Panc1 (cell line): ENCODE results near the gene ADIPOR2. TPM values are rescaled to one million over a fixed set of nuclear protein-coding genes. Genes with fewer than 3 reads are reported as not detected.

Experiments used
- ATAC-seq: fragments of 200-7000 bp; cut with Tn5 transposase; 2 replicates; pipeline ENCODE4 v1.9.1; 2020; ENCODE audit warnings: mild to moderate bottlenecking, moderate library complexity
- BruUV-seq: library from RNA; stranded (reverse); fragments of 400-500 nt; replicated peaks from 2 replicates; lab custom pipeline; 2021; lab: Mats Ljungman, UMichigan
- CTCF ChIA-PET: fragments of 300-600 bp; sonication (Branson Sonifier 250); formaldehyde crosslinking; loops from one replicate; lab custom pipeline; 2022; ENCODE audit warnings: antibody characterized with exemption; lab: Charles Lee
- POLR2A ChIA-PET: fragments of 300-600 bp; sonication (Branson Sonifier 250); formaldehyde crosslinking; loops from one replicate; lab custom pipeline; 2022; ENCODE audit warnings: antibody characterized with exemption; lab: Charles Lee
- DNase-seq: peaks from one replicate; pipeline ENCODE4 v3.0.0-alpha.2; 2010; ENCODE audit warnings: low read depth, low spot score
- H3K27ac ChIP-seq: 2 replicates; pipeline ENCODE4 v1.5.1; 2011; ENCODE audit warnings: mild to moderate bottlenecking, low read length, inconsistent platforms
- H3K27me3 ChIP-seq: fragments of 200-500 bp; sonication (Bioruptor generic); 2 replicates; pipeline ENCODE4 v1.6.0; 2014; ENCODE audit warnings: low read length, inconsistent platforms; ENCODE audit not compliant: control insufficient read depth, insufficient read depth
- H3K36me3 ChIP-seq: fragments of 200-500 bp; sonication (Bioruptor generic); 2 replicates; pipeline ENCODE4 v1.5.1; 2014; ENCODE audit warnings: inconsistent platforms, mild to moderate bottlenecking, low read length, moderate library complexity; ENCODE audit not compliant: control insufficient read depth, insufficient read depth
- H3K4me1 ChIP-seq: 2 replicates; pipeline ENCODE4 v1.5.1; 2011; ENCODE audit warnings: inconsistent platforms, mild to moderate bottlenecking, low read length, moderate library complexity; ENCODE audit not compliant: control insufficient read depth, insufficient read depth
- H3K4me3 ChIP-seq, 2 experiments: 2 replicates each; pipeline ENCODE4 v1.5.1; 2011 to 2012; ENCODE audit warnings: low read depth in 2 of 2, low read length in 2 of 2, mild to moderate bottlenecking in 2 of 2, inconsistent platforms in 1 of 2, moderate library complexity in 1 of 2
- H3K9me3 ChIP-seq: fragments of 200-500 bp; sonication (Bioruptor generic); 2 replicates; pipeline ENCODE4 v1.5.1; 2014; ENCODE audit warnings: low read depth, mild to moderate bottlenecking, inconsistent platforms, low read length, moderate library complexity; ENCODE audit not compliant: control insufficient read depth, insufficient read depth
- POLR2AphosphoS5 ChIP-seq: IDR thresholded peaks from 2 replicates; pipeline ENCODE4 v1.6.1; 2012; ENCODE audit warnings: mild to moderate bottlenecking, low read depth, low read length, moderate library complexity
- SIN3A ChIP-seq: IDR thresholded peaks from 2 replicates; pipeline ENCODE4 v1.6.1; 2012; ENCODE audit warnings: low read depth, mild to moderate bottlenecking, low read length, moderate library complexity, borderline replicate concordance; ENCODE audit not compliant: insufficient read depth
- TCF7L2 ChIP-seq: IDR thresholded peaks from 2 replicates; pipeline ENCODE4 v1.6.1; 2011; ENCODE audit warnings: mild to moderate bottlenecking, low read depth, low read length, inconsistent platforms
- in situ Hi-C: cut with HindIII; loops from 2 replicates; pipeline ENCODE4 v1.10.0; 2016; ENCODE audit warnings: low sequenced_read_pairs, low pct_unique_long_range_greater_than_20kb
- intact Hi-C: fragments of 100-400 bp; cut with micrococcal nuclease; formaldehyde crosslinking; loops from one replicate; pipeline ENCODE4 v1.10.0; 2022; ENCODE audit not compliant: unreplicated experiment
- total RNA-seq: library from RNA; stranded (reverse); gene quantifications from one replicate; pipeline ENCODE4 v1.2.1, GENCODE V29; 2021; ENCODE audit not compliant: unreplicated experiment
- TF ChIP-seq, protein P1 (sequence below), 2 experiments: IDR thresholded peaks; 2 replicates each; pipeline ENCODE4 v1.6.1; 2011 to 2012; ENCODE audit warnings: low read depth in 2 of 2, control low read depth in 1 of 2, low read length in 1 of 2, mild to moderate bottlenecking in 1 of 2, moderate library complexity in 1 of 2; ENCODE audit not compliant: insufficient read depth in 1 of 2
- TF ChIP-seq, protein P2 (sequence below): fragments of 450-650 bp; IDR thresholded peaks from 2 replicates; pipeline ENCODE4 v1.5.1; 2017; ENCODE audit warnings: mild to moderate bottlenecking

ADIPOR2 gene
- total RNA-seq, 1 experiment from 2014 or later: 76.0 TPM

DNA sequence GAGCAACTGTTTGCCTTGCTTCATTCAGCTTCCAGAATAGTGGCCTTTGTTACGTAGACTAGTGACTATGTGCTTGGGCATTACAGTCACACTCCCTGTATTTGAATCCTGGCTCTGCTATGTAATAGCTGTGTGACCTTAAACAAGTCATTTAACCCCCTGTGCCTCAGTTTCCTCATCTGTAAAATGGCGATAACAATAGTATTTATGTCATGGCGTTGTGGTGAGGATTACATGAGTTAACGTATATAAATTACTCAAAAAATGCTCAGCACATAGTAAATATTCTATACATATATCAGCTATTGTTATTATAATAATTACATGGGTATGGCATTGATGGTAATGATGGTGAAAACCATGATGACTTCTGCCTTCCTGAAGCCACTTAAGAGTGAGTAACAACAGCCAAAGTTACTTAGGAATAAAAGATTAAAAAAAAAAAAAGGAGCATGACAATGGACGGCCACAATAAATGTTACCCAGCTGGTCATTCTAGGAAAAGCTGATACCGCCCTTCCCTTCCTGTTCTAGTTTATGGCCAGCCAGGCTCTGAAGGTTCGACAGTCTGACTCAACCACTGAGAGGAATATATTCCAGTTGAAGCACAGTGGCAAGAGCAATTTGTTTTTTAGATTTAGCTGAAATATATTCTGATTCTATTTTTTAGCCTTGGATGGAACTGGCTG lies 9.9 kb upstream of the ADIPOR2 start:
- TF ChIP-seq SIN3A: no peak
- TF ChIP-seq, protein P1, sequence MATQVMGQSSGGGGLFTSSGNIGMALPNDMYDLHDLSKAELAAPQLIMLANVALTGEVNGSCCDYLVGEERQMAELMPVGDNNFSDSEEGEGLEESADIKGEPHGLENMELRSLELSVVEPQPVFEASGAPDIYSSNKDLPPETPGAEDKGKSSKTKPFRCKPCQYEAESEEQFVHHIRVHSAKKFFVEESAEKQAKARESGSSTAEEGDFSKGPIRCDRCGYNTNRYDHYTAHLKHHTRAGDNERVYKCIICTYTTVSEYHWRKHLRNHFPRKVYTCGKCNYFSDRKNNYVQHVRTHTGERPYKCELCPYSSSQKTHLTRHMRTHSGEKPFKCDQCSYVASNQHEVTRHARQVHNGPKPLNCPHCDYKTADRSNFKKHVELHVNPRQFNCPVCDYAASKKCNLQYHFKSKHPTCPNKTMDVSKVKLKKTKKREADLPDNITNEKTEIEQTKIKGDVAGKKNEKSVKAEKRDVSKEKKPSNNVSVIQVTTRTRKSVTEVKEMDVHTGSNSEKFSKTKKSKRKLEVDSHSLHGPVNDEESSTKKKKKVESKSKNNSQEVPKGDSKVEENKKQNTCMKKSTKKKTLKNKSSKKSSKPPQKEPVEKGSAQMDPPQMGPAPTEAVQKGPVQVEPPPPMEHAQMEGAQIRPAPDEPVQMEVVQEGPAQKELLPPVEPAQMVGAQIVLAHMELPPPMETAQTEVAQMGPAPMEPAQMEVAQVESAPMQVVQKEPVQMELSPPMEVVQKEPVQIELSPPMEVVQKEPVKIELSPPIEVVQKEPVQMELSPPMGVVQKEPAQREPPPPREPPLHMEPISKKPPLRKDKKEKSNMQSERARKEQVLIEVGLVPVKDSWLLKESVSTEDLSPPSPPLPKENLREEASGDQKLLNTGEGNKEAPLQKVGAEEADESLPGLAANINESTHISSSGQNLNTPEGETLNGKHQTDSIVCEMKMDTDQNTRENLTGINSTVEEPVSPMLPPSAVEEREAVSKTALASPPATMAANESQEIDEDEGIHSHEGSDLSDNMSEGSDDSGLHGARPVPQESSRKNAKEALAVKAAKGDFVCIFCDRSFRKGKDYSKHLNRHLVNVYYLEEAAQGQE (IDR thresholded peaks at IDR 0.05; ENCODE audit: insufficient read depth in 1 of 2, low read depth in 2 of 2, low read length in 1 of 2): no peak
- TF ChIP-seq, protein P2, sequence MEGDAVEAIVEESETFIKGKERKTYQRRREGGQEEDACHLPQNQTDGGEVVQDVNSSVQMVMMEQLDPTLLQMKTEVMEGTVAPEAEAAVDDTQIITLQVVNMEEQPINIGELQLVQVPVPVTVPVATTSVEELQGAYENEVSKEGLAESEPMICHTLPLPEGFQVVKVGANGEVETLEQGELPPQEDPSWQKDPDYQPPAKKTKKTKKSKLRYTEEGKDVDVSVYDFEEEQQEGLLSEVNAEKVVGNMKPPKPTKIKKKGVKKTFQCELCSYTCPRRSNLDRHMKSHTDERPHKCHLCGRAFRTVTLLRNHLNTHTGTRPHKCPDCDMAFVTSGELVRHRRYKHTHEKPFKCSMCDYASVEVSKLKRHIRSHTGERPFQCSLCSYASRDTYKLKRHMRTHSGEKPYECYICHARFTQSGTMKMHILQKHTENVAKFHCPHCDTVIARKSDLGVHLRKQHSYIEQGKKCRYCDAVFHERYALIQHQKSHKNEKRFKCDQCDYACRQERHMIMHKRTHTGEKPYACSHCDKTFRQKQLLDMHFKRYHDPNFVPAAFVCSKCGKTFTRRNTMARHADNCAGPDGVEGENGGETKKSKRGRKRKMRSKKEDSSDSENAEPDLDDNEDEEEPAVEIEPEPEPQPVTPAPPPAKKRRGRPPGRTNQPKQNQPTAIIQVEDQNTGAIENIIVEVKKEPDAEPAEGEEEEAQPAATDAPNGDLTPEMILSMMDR: no peak
- no peak for TF ChIP-seq TCF7L2
- TF ChIP-seq POLR2AphosphoS5: no peak
- in situ Hi-C loops (no loop called here), intact Hi-C loops (no loop called here)
- Histone ChIP-seq H3K4me1 (no peaks in the 10 kb centered on the region), H3K9me3 (no peaks in the 10 kb centered on the region), H3K27ac (no peak overlapping the region), H3K4me3 (no peak overlapping the region), H3K27me3 (no peaks in the 10 kb centered on the region), H3K36me3 (no peaks in the 10 kb centered on the region)
- DNase-seq: no peak
- ChIA-PET CTCF (no interaction called here), POLR2A (no interaction called here)
- no TSS peak for BruUV-seq
- ATAC-seq: no peak

DNA sequence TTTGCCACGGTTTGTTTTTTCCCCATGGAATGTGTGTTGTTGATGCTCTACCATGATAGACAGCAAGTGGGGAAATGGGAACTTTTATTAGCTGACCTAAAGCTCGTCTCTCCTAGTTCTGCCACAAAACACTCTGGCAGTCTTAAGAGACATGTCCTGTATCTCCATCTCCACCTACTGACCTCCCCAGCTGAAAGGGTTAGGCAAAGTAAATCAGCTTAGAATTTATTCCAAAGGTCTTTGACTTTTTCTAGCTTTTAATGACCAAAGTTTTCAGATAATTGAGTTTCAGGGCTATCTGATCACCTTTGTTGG lies 9.4 kb upstream of the ADIPOR2 start:
- BruUV-seq: no TSS peak
- ATAC-seq (no peak), DNase-seq (no peak)
- no peaks in the 10 kb centered on the region for H3K4me1 ChIP-seq
- TF ChIP-seq SIN3A (no peak), TCF7L2 (no peak), POLR2AphosphoS5 (no peak)
- TF ChIP-seq, protein P2: no peak
- TF ChIP-seq, protein P1 (IDR thresholded peaks at IDR 0.05; ENCODE audit: insufficient read depth in 1 of 2, low read depth in 2 of 2, low read length in 1 of 2): no peak
- no peaks in the 10 kb centered on the region for H3K36me3 ChIP-seq
- ChIA-PET POLR2A (no interaction called here), CTCF (interaction anchor here (0.5 kb wide), 1 partner anchor 28 kb away, joined by 8 read pairs; no protein-coding TSS in a partner anchor)
- no peaks in the 10 kb centered on the region for H3K9me3 ChIP-seq
- H3K27me3 ChIP-seq: no peaks in the 10 kb centered on the region
- H3K27ac ChIP-seq: no peak overlapping the region
- in situ Hi-C loops (no loop called here), intact Hi-C loops (no loop called here)
- H3K4me3 ChIP-seq: no peak overlapping the region
